GM21717 (cell line): ENCODE results near the gene F2RL2.
A peak's percentile ranks its signal among the peaks of the same experiment; 100 is the strongest.

Source experiments
- ATAC-seq: cut with Tn5 transposase; IDR thresholded peaks from one replicate; pipeline ENCODE4 v1.9.1; 2021; ENCODE audit warnings: mild to moderate bottlenecking, moderate library complexity; ENCODE audit not compliant: unreplicated experiment

The F2RL2 gene

DNA sequence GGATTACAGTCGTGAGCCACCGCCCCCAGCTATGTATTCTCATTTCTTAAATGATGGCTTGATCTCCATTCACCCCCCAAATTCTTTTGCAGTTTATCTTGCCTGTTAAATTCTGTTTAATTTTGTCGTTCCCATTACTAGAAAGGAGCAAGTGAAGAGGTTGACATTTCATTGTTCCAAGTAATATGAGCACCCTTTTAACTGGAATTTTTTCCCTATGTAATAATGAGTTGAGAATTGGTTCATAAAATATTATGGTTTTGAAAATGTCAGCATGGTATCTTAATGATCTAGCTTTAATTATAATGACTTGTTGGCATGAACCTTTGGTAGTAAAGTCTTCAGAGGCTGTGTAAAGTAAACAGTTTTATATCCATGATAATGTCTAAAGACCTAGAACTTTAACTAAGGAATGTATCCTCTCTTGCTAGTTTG is 37.4 kb downstream of the F2RL2 start:
- no peak for ATAC-seq

DNA sequence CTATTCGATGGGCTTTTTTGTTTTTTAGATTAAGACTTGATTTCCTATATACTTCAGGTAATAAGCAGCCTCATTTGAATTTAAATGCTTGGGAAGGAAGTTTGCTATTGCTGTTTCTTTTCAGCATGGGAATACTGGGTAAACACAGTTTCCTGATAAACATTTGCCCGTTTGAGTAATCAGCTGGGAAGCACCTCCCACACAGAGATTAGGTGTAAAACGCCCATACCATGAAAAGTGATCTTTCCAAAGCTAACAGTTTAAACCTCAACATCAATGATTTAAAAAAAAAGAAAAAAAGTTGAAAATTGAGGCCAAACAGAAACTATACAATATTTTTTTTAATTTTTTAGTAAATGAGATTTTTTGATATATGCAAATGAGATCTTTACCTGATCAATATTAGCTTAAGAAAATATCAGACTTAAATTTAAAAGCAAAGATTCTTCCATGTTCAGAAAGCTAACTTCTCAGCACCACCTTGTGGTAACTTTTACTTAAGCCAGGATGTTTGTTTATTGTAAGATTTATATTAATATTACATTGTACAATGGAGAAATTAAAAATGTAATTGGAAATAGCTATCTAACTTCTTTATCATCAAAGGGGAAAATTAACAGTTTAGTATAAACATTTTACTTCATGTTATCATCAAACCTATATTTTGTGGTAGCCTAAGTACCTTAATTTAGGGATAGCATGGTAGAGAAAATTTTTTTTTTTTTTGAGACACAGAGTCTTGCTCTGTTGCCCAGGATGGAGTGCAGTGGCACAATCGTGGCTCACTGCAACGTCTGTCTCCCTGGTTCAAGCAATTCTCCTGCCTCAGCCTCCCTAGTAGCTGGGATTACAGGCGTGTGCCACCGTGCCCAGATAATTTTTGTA is 39.8 kb downstream of the F2RL2 start:
- ATAC-seq: no peak

DNA sequence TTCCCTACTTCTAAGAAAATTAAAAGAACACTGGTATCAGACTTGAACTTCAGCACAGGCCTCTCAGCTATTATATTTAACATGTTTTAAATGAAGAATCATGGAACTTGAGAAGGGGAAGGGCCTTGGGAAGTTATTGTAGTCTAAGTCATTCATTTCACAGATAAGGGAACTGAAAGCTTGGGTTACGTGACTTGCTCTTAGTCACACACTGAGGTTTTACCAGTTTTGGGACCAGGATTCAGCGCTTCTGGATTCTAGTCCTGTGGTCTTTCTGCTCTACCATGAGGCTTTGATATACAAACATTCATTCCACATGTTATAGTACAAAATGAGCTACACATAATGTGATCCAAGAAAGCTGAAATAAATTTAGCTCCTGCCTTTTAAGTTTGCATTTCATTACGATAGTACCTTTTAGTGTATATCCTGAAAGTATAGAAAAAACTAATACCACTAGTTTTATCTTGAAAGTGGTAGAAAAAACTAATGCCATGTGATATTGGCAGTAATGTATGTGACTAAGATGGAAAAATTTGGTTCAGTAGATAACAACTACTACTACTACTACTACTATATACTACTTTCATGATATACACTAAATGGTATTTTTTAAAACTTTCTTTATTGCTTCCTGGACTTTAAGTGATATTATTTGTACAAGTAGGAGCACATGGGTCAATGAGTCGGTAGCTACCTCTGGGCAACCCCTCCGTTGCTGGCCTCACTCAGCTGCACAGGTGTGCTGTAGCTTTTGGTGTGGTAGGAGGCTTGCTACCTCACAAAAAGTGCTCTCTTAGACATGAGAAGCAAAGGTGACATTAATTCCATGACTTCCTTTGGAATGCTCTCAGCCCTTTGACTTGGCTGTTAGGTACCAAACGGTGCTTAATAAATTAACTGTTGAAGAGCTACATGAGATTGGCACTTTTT is 40.7 kb downstream of the F2RL2 start:
- ATAC-seq: peak; percentile 89

DNA sequence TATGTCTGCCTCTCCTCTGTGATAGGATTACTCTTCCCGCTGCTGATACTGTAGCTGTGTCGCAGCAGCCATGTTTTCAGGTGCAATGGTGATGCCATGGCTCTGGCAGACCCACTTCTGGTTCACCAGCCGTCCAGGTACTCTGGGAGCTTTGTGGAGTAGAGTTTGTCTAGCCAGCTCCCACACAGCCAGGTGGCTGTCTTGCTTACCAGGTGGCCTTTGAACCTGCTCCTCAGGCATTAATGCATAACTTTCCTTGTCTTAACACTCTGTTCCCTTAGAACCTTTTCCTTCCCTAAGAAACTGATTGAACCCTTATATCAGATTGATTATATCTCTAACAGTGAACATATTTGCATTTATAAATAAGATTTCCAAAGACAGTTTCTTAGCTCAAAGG is 42.2 kb downstream of the F2RL2 start:
- no peak for ATAC-seq

DNA sequence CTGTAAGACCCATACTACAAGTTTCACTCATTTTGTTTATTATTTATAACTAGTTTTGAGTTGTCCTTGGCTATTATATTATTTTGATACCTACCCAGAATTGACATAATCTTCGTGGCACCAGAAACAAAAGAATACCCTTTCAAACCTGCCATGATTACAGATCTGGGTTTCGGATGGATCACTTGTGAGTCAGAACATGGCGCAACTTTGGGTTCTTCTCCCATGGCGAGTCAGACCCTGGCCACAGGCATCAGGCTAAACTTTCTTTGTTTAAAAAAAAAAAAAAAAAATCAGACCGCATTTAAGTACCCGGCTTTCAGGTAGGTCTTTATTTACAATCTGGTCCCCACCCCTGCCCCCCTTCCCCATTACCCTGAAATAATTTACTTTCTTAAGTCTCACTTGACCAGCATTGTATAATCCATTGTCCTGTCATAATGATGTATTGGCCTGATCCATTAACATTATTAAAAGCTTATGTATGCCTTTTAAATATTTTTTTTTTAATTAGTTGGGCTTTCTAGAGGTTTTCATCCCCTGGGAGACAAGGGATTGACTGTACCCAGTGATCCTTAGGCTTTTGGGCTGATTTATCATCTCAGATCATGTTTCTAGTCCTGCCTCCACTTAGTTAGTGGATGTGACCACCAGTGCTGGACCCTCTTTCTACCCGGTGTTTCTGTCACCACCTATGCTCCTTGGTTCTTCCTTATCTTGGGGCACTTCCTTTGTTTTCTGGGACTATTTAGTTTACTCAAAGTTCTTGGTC is 43.9 kb downstream of the F2RL2 start:
- no peak for ATAC-seq

DNA sequence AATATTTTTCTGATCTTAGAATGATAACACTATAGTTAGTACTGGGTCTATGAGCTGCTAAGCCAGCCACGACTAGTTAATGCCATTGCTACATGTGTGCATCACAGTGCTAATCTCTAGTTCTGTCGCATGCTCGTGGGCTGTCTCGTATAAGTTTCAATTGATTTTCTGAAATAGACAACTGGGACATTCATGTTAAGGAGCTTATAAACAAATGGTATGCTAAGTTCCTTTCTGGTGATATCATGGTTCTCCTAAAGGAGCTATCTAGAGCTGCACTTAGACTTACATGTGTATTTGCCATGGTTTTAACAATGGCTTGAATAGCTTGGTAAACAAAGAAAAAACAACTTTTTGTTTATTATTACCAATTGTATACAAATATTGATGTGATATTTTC is 46.2 kb downstream of the F2RL2 start:
- ATAC-seq: no peak

DNA sequence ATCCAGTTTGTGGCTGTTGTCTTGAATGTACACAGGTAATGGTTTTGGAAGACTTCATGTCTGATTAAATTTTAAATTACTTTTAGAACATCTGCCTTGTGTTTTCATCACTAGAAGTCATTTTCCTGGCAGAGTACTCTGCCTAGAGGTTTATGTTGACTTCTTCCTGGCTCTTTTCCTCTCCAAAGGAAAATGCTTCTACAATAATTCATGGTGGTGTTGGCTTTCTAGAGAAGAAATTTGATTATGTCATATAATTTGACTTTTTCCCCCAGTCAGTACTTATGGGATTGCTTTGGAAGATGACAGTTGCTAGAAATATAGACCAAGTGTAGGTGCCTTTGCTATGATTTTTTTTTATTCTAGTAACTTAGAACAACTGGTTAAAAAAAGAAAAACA is 46.8 kb downstream of the F2RL2 start:
- ATAC-seq: no peak

DNA sequence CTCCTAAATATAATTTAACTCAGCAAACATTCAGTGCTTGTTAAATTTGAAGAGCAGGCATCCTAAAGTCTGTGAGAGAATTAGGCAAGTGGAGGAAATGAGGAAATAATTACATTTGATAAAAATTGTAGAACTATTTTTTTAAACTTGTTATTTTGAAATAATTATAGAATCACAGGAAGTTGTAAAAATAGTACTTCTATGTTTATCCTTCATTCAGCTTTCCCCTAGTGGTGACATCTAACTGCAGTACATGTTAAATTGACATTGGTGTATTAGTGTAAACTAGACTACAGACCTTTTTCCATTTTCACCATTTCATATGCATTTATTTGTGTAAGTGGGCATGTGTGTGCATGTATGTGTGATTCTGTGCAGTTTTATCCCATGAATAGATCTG is 51.6 kb downstream of the F2RL2 start:
- ATAC-seq: no peak

DNA sequence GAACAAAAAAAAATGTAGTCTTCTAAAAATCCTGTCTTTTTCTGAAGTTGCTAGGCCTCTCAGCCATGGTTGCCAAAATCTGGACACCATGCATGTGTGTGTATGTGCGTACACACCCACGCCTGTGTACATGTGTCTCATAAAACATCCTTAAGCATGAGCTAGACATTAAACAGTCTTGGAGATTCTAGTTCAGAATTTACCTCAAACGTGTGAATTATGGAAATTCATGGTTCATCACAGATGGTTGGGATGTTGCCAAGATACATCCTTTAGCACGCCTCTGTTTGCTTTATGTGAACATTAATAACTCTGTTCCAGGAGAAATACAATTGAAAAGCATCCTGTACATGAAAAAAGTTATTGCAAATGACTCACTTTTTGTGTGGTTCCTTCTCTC is 53.0 kb downstream of the F2RL2 start:
- no peak for ATAC-seq
